Skeletal muscle tissue (tissue), 4 donors: Measurements from ENCODE around the gene DPEP2NB. TPM values are rescaled to one million over a fixed set of nuclear protein-coding genes. Genes with fewer than 3 reads are reported as not detected.

ENCODE experiments used
- H3K27ac ChIP-seq: one replicate; pipeline ENCODE4 v1.7.0; 2013; ENCODE audit warnings: mild to moderate bottlenecking, low read depth, low read length, inconsistent platforms
- H3K27me3 ChIP-seq, 3 donors: one replicate each; pipeline ENCODE4 v1.7.0; 2013; ENCODE audit warnings: low read length in 3 of 3; ENCODE audit not compliant: control insufficient read depth in 3 of 3, insufficient read depth in 3 of 3
- H3K36me3 ChIP-seq, 3 donors: one replicate each; pipeline ENCODE4 v1.7.0; 2013; ENCODE audit warnings: low read length in 3 of 3; ENCODE audit not compliant: control insufficient read depth in 3 of 3, insufficient read depth in 3 of 3
- H3K4me1 ChIP-seq, 3 donors: one replicate each; pipeline ENCODE4 v1.7.0; 2013; ENCODE audit warnings: low read length in 3 of 3, mild to moderate bottlenecking in 3 of 3; ENCODE audit not compliant: control insufficient read depth in 3 of 3, insufficient read depth in 3 of 3
- H3K4me3 ChIP-seq, 3 donors: one replicate each; pipeline ENCODE4 v1.7.0; 2013; ENCODE audit warnings: low read length in 3 of 3
- H3K9ac ChIP-seq, 3 donors: one replicate each; pipeline ENCODE4 v1.7.0; 2013; ENCODE audit warnings: low read length in 3 of 3, mild to moderate bottlenecking in 3 of 3, moderate library complexity in 2 of 3, low read depth in 1 of 3
- H3K9me3 ChIP-seq, 3 donors: one replicate each; pipeline ENCODE4 v1.7.0; 2013; ENCODE audit warnings: low read length in 3 of 3; ENCODE audit not compliant: control insufficient read depth in 3 of 3
- total RNA-seq: library from RNA; depleted of rRNA; stranded (reverse); fragments of >200 nt; gene quantifications from one replicate; pipeline ENCODE4 v1.2.3, GENCODE V29; 2014
- donor health status: Osteomylitis.

Gene DPEP2NB
- total RNA-seq, 1 donor from 2014 or later, result not detected

DNA sequence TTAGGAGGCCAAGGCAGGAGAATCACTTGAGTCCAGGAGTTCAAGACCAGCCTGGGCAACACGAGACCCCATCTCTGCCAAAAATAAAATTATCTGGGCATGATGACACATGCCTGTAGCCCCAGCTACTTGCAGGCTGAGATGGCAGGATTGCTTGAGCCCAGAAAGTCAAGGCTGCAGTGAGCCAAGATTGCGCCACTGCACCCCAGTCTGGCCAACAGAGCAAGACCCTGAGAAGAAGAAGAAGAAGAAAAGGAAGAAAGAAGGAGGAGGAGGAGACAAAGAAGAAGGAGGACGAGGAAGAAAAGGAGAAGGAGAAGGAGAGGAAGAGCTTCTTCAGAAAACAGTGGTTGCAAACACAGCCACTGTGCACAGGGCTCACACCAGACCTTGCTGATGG lies 27.0 kb downstream of the DPEP2NB start:
- Histone ChIP-seq H3K27ac (peak overlapping the region; percentile 97), H3K9ac (peak overlapping the region; percentile 23 to 90 (median 70)), H3K4me1 (peaks cover 62 to 86% (median 79%) of the 10 kb centered on the region in 3 donors), H3K27me3 (no peaks in the 10 kb centered on the region), H3K9me3 (no peaks in the 10 kb centered on the region), H3K36me3 (peaks cover 0 to 5% (median 3%) of the 10 kb centered on the region in 3 donors), H3K4me3 (peak overlapping the region in 2 of 3 donors; percentile 64 to 72)

DNA sequence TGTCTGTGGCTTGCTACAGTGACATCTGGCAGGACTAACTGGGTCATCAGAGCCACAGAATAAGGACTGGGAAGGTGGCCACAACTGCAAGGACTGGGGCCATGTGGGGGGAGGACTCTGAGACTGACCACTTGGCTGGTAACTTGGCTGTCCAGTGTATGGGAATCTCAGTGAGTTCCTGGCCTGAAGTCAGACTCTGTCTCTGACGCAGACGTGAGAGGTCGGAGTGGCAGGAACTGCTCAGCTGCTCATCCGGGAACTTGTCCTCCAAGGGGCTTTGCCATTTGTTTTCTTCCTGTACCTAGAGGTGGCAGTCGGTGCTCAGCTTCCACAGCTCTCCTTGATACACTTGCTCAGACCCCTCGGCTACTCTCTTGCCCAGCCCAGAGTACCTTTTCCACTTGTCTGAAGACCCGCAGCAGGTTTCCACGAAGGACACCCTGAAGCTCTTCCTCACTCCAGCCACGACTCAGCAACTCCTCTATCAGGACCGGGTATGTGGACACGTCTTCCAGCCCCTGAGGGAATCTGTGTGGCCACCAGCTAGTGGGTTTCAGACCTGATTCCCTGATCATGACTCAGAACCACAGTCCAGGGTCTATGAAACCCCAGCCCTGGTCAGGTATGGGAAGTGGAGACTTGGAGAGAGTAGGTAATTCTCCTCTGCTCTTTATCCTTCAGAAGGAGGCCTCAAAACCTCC lies 28.1 kb downstream of the DPEP2NB start:
- no peaks in the 10 kb centered on the region for H3K9me3 ChIP-seq
- no peaks in the 10 kb centered on the region for H3K27me3 ChIP-seq
- H3K4me3 ChIP-seq, result peak overlapping the region; percentile 67 to 75 (median 72)
- peak overlapping the region; percentile 78 to 90 (median 88) for H3K9ac ChIP-seq
- peaks cover 0 to 5% (median 3%) of the 10 kb centered on the region in 3 donors for H3K36me3 ChIP-seq
- peak overlapping the region; percentile 97 for H3K27ac ChIP-seq
- H3K4me1 ChIP-seq, result peaks cover 58 to 80% (median 73%) of the 10 kb centered on the region in 3 donors

DNA sequence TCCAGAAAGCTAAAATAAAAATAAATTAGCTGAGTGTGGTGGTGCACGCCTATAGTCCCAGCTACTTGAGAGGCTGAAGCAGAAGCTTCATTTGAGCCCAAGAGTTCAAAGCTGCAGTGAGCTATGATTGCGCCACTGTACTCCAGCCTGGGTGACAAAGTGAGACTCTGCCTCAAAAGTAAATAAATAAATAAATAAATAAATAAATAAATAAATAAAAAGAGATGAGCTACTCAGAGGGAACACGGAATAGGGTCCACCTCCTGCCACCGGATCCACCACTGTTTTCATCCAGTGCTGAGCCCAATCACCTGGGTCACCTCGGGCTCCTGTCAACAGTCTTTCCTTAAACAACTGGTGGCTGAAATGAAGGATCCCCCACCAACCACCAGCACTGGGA lies 28.8 kb downstream of the DPEP2NB start:
- no peaks in the 10 kb centered on the region for H3K9me3 ChIP-seq
- H3K27me3 ChIP-seq, result no peaks in the 10 kb centered on the region
- H3K9ac ChIP-seq, result peak overlapping the region in 2 of 3 donors; percentile 78 to 90
- peaks cover 58 to 74% (median 66%) of the 10 kb centered on the region in 3 donors for H3K4me1 ChIP-seq
- H3K27ac ChIP-seq, result peak overlapping the region; percentile 97
- peak overlapping the region in 2 of 3 donors; percentile 72 to 75 for H3K4me3 ChIP-seq
- peaks cover 0 to 4% (median under 1%) of the 10 kb centered on the region in 3 donors for H3K36me3 ChIP-seq

DNA sequence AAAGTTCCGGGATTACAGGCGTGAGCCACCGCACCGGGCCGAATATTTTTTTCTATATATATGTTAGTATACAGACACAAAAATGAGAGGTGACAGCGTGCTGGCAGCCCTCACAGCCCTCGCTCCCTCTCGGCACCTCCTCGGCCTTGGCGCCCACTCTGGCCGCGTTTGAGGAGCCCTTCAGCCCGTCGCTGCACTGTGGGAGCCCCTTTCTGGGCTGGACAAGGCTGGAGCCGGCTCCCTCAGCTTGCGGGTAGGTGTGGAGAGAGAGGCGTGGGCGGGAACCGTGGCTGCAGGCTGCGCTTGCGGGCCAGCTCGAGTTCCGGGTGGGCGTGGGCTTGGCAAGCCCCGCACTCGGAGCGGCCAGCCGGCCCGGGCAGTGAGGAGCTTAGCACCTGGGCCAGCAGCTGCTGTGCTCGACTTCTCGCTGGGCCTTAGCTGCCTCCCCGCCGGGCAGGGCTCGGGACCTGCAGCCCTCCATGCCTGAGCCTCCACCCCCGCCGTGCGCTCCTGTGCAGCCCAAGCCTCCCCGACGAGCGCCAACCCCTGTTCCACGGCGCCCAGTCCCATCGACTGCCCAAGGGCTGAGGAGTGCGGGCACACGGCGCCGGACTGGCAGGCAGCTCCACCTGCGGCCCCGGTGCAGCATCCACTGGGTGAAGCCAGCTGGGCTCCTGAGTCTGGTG lies 33.6 kb downstream of the DPEP2NB start:
- no peaks in the 10 kb centered on the region for H3K27me3 ChIP-seq
- peaks cover 25 to 33% (median 30%) of the 10 kb centered on the region in 3 donors for H3K4me1 ChIP-seq
- no peak overlapping the region for H3K27ac ChIP-seq
- no peaks in the 10 kb centered on the region for H3K36me3 ChIP-seq
- H3K4me3 ChIP-seq, result no peak overlapping the region
- no peak overlapping the region for H3K9ac ChIP-seq
- no peaks in the 10 kb centered on the region for H3K9me3 ChIP-seq

DNA sequence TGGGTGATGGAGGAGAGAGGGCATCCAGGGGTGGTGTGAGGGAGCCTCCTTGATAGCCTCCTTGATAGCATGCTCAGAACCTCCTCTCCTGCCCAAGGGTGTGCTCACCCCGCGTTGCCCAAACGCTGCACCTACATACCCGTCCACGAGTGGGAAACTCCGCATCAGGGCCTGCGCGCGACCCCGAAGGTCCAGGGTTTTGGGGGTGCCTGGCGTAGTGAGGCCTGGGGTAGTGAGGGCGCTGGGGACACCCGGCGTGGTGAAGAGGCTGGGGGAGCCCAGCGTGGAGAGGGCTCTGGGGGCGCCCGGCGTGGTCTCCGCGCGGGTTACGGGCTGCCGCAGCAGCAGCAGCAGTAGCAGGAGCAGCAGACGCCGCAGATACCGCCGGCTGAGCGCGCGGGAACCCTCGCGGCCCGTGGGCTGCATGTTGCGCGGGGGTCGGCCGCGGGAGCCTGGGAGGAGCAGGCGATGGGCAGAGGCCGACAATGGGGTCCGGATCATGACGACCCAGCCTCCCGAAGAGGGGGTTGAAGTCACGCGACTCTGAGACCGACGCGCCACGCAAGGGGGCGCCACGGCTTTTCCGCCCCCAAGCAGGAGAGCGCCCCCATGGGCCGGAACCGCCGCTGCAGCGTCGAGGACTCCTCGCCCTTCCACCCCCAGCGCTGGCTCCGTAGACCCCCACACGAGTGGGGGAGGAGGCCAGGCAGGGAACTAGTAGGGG lies 35.6 kb downstream of the DPEP2NB start, which contains the start of gene DPEP3:
Gene DPEP3, minus strand, starts transcription at position 545 of the 724 bp plus-strand sequence. Its CDS starts 119 bp downstream, at position 426.
- no peaks in the 10 kb centered on the region for H3K27me3 ChIP-seq
- H3K4me1 ChIP-seq, result peaks cover 17 to 21% (median 18%) of the 10 kb centered on the region in 3 donors
- no peak within 1 kb of the TSS for H3K27ac ChIP-seq
- H3K9me3 ChIP-seq, result no peaks in the 10 kb centered on the region
- H3K9ac ChIP-seq, result no peak within 1 kb of the TSS
- H3K36me3 ChIP-seq, result no peaks in the 10 kb centered on the region
- H3K4me3 ChIP-seq, result no peak within 1 kb of the TSS

DNA sequence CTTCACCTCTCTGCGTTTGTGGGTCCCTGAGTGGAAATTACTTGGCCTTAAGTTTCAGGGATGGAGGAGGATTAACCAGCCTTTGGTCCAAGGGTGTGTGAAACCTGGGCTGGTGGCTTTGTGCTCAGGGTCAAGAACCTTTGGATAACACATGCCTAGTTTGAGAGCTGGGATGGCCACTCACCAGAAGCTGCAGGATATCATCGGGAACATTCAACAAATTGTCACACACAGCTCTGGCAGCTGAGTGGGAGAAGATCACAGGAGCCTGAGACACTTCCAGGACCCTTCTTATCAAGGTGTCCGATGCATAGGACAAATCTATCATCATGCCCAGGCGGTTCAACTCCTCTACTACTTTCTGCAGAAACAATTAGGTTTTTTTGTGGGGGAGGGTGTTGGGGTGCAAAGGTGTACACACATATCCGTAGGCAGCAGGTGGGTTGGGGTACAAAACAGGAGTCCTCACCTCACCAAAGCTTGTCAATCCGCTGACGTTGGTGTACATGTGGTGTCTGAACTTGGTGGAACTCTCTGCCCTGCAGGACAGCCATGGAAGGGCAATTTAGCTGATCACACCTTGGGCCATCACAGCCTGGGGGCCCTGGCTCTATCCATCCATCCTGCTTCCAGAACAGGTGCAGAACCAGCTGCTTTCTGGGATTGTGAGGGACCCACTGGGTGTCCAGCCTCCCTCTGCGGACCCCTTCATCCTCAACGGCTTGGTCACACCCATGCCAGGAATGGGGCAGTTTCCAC lies 38.1 kb downstream of the DPEP2NB start:
- peaks cover 0 to 3% (median 2%) of the 10 kb centered on the region in 3 donors for H3K4me1 ChIP-seq
- H3K9ac ChIP-seq, result no peak overlapping the region
- no peaks in the 10 kb centered on the region for H3K27me3 ChIP-seq
- H3K9me3 ChIP-seq, result no peaks in the 10 kb centered on the region
- H3K27ac ChIP-seq, result no peak overlapping the region
- H3K4me3 ChIP-seq, result no peak overlapping the region
- H3K36me3 ChIP-seq, result no peaks in the 10 kb centered on the region

DNA sequence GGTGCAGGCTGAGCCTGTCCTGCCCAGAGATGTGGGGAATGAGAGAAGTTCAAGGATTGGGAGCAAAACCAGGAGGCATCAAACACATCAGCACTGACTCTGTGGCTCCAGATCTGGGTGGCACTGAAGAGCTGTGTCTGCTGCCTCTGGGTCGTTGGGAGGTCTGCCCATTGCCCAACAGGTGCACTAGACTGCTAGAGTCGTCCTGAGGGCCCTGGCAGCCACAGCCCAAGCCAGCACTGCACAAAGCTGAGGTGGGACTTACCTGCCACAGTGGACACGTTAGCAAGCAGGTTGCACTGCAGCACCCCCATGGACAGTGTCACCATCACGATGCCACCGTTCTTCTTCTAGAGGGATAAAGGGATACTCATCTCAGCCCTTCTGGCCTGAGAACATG lies 38.7 kb downstream of the DPEP2NB start:
- H3K4me1 ChIP-seq, result peaks cover 0 to 3% (median 2%) of the 10 kb centered on the region in 3 donors
- no peak overlapping the region for H3K9ac ChIP-seq
- H3K9me3 ChIP-seq, result no peaks in the 10 kb centered on the region
- no peaks in the 10 kb centered on the region for H3K27me3 ChIP-seq
- H3K27ac ChIP-seq, result no peak overlapping the region
- no peaks in the 10 kb centered on the region for H3K36me3 ChIP-seq
- H3K4me3 ChIP-seq, result no peak overlapping the region

DNA sequence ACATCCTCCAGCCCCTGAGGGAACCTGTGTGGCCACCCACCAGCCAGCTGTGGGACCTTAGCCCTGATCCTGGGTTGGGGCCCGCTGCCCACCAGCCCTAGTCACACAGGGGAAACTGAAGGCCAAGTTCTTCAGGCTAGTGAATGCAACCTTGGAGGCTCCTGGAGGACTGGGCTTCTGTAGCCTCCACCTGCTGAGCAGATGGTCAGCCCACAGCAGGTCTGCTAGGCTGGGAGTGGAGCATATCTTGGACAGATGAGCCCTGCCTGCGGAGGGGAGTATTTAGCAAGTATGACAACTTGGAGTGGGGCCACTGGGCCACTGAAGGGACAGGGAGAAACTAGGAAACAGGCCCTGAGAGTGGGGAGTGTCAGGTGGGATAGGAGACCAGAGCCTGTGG lies 39.5 kb downstream of the DPEP2NB start:
- no peaks in the 10 kb centered on the region for H3K9me3 ChIP-seq
- no peak overlapping the region for H3K27ac ChIP-seq
- no peaks in the 10 kb centered on the region for H3K27me3 ChIP-seq

DNA sequence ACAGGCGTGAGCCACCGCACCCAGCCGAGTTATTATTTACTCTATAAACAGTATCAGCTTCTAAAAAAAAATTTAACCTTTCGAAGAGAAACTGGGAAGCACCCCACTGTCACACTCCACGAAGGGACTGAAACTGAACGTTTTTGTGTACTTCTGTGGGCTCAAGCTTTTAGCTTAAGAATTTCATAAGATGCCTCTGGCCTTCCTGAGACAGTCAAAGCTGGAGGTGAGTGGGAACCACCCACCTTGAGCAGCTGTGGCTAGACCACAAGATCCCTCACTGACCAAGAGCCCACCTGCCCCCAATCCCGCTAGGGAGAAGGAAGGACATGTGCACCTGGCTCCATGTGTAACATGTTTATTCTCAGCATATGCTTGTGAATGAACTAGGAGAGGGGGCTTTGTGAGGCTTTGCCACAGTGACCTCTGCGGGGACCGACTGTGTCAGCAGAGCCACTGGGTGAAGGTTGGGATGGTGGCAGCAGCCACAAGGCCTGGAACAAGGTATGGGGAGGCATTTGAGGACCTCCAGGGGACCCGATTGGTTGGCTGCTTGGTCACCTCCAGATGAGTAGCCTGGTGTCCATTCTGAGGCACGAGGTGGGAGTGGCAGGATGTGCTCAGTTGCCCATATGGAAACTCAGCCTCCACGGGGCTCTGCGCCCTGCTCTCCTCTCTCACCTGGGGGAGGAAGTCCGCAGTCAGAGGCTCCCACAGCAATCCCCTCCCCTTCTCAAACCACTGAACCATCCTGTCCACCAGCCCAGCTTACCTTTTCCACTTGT lies 40.2 kb downstream of the DPEP2NB start:
- Histone ChIP-seq H3K27ac (no peak overlapping the region), H3K36me3 (no peaks in the 10 kb centered on the region), H3K9ac (no peak overlapping the region), H3K9me3 (no peaks in the 10 kb centered on the region), H3K4me1 (peaks cover 0 to 3% (median 2%) of the 10 kb centered on the region in 3 donors), H3K4me3 (no peak overlapping the region), H3K27me3 (no peaks in the 10 kb centered on the region)

More for the DNA sequence above, 39.5 kb downstream of the DPEP2NB start:
- H3K36me3 ChIP-seq, result no peaks in the 10 kb centered on the region
- peak overlapping the region in 1 of 3 donors; percentile 33 for H3K9ac ChIP-seq
- no peak overlapping the region for H3K4me3 ChIP-seq
- peaks cover 0 to 3% (median 2%) of the 10 kb centered on the region in 3 donors for H3K4me1 ChIP-seq
